Naive thymus-derived CD8-positive, alpha-beta T cell (primary cell): ENCODE data around the gene APBB1. TPM values are rescaled to one million over a fixed set of nuclear protein-coding genes. Genes with fewer than 3 reads are reported as not detected.

Experiments
- ATAC-seq, 2 donors: fragments of 150-1000 bp; cut with Tn5 transposase in 1 of 2; sonication (Bioruptor Pico), chemical (Tn5 transposase) in 1 of 2; 1 replicate in 1 of 2; 2 replicates in 1 of 2; pipeline ENCODE4 v1.10.0; 2021; ENCODE audit warnings: mild to moderate bottlenecking in 2 of 2, moderate library complexity in 2 of 2
- POLR2A ChIA-PET: fragments of 350-600 bp; sonication (Branson Sonifier 250); formaldehyde crosslinking; loops from one replicate; lab custom pipeline; 2021; ENCODE audit warnings: antibody characterized with exemption; lab: Charles Lee
- DNase-seq, 10 donors: peaks; one replicate each; pipeline versions ENCODE4 v3.0.0 to v3.0.0-alpha.2; 2020 to 2022
- H3K27ac Mint-ChIP-seq, 10 donors: one replicate each; pipeline ENCODE4 v1.8.0; 2020 to 2022; ENCODE audit warnings: mild to moderate bottlenecking in 10 of 10, mixed read lengths in 10 of 10, moderate library complexity in 4 of 10, inconsistent platforms in 1 of 10
- H3K27me3 Mint-ChIP-seq, 5 donors: one replicate each; pipeline ENCODE4 v1.8.0; 2021 to 2022; ENCODE audit warnings: mixed read lengths in 5 of 5
- H3K36me3 Mint-ChIP-seq, 3 donors: one replicate each; pipeline ENCODE4 v1.8.0; 2020 to 2022; ENCODE audit warnings: mixed read lengths in 3 of 3, mild to moderate bottlenecking in 2 of 3, inconsistent platforms in 1 of 3
- H3K4me1 Mint-ChIP-seq, 4 donors: one replicate each; pipeline ENCODE4 v1.8.0; 2021 to 2022; ENCODE audit warnings: mixed read lengths in 4 of 4
- H3K4me3 Mint-ChIP-seq, 10 donors: one replicate each; pipeline ENCODE4 v1.8.0; 2020 to 2022; ENCODE audit warnings: mild to moderate bottlenecking in 10 of 10, mixed read lengths in 10 of 10, moderate library complexity in 6 of 10, inconsistent platforms in 1 of 10
- H3K9me3 Mint-ChIP-seq, 9 donors: one replicate each; pipeline ENCODE4 v1.8.0; 2020 to 2022; ENCODE audit warnings: mixed read lengths in 9 of 9, mild to moderate bottlenecking in 3 of 9, inconsistent platforms in 1 of 9, moderate library complexity in 1 of 9
- polyA plus RNA-seq, 3 donors: library from polyadenylated mRNA; unstranded; fragments of 300-500 nt; fragmentation: Illumina TruSeq; gene quantifications; one replicate each; pipeline ENCODE4 v1.2.3, GENCODE V29; 2021
- total RNA-seq, 8 experiments: library from RNA in 2 of 8; stranded (reverse) in 2 of 8; gene quantifications; one replicate each; pipeline ENCODE4 v1.2.3 and lab custom pipeline; 2021 to 2026

The APBB1 gene
- total and polyA plus RNA-seq, 5 experiments from 2014 or later, result 115 to 196 (median 141) TPM

DNA sequence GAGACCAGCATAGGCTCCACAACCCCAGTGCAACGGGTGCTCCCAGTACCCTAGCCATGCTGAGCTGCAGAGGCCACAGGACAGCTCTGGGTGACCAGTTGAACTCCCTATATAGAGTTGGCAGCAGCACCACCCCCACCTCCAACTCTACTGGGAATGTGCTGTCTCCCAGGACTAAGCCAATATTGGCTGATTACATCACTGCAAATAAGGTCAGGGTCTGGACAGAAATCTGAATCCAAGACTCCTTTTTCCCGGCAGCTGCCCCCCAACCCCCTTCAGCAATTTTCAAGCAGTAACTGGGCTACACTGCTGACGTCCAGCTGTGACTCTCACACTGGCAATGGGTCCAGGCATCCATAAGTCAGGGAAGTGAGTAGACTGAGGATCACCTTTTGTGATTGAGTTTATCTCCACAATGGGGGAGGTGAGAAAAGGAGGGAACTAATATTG, 22.0 kb upstream of the APBB1 start, which contains the start of gene HPX:
TSS of gene HPX (minus strand) at position 82 of the 453 bp plus-strand sequence. CDS start at position 58, 24 bp downstream.
- no peak within 1 kb of the TSS for H3K27ac Mint-ChIP-seq
- no peak for DNase-seq
- H3K9me3 Mint-ChIP-seq, result no peaks in the 10 kb centered on the region
- POLR2A ChIA-PET, result interaction anchor here (0.7 to 1.3 kb wide), 4 partner anchors 38 to 63 kb away, joined by 3 to 8 read pairs (median 4); partner anchors contain the start of gene SMPD1
- no peaks in the 10 kb centered on the region for H3K27me3 Mint-ChIP-seq
- H3K4me3 Mint-ChIP-seq, result no peak within 1 kb of the TSS
- H3K4me1 Mint-ChIP-seq, result peaks cover 0 to 4% (median 2%) of the 10 kb centered on the region in 4 donors
- no peak for ATAC-seq
- H3K36me3 Mint-ChIP-seq, result no peaks in the 10 kb centered on the region

GRCh38 chr11:6438979-6439571, 20.2 kb upstream of the APBB1 start:
- no peaks in the 10 kb centered on the region for H3K27me3 Mint-ChIP-seq
- ATAC-seq (peak; percentile 52 to 58), DNase-seq (peak in 6 of 10 donors; percentile 4 to 28 (median 24))
- H3K36me3 Mint-ChIP-seq, result no peaks in the 10 kb centered on the region
- peaks cover 2 to 9% (median 6%) of the 10 kb centered on the region in 4 donors for H3K4me1 Mint-ChIP-seq
- H3K9me3 Mint-ChIP-seq, result no peaks in the 10 kb centered on the region
- H3K27ac Mint-ChIP-seq, result no peak overlapping the region
- POLR2A ChIA-PET, result interaction anchor here (0.7 to 2.0 kb wide), 5 partner anchors 33 to 61 kb away, joined by 3 to 8 read pairs (median 8); partner anchors contain the start of gene SMPD1
- H3K4me3 Mint-ChIP-seq, result no peak overlapping the region

DNA sequence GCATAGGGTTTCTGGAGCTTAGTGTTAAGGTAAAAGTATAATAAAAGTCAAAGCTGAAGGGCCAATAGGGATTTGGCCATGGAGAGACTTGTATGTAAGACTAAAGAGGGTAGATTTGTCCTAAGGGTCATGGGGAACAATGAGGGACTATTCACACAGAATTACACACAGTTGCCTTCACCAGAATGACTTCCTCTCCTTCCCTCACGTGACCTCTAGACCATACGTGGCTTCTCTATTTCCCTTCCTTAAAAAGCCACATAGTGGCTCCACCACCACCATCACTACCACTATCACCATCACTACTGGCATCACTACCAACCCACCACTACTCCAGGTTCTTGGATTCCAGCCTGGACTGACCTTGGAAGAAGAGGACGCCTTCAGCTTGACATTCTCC, 19.1 kb upstream of the APBB1 start:
- no peak overlapping the region for H3K27ac Mint-ChIP-seq
- POLR2A ChIA-PET, result interaction anchor here (0.6 to 2.8 kb wide), 8 partner anchors 12 to 59 kb away, joined by 3 to 11 read pairs (median 4); partner anchors contain the start of genes APBB1 and SMPD1
- peaks cover 2 to 9% (median 6%) of the 10 kb centered on the region in 4 donors for H3K4me1 Mint-ChIP-seq
- ATAC-seq, result peak; percentile 44 to 81
- no peak for DNase-seq
- H3K36me3 Mint-ChIP-seq, result no peaks in the 10 kb centered on the region
- H3K4me3 Mint-ChIP-seq, result no peak overlapping the region
- H3K27me3 Mint-ChIP-seq, result no peaks in the 10 kb centered on the region
- no peaks in the 10 kb centered on the region for H3K9me3 Mint-ChIP-seq

DNA sequence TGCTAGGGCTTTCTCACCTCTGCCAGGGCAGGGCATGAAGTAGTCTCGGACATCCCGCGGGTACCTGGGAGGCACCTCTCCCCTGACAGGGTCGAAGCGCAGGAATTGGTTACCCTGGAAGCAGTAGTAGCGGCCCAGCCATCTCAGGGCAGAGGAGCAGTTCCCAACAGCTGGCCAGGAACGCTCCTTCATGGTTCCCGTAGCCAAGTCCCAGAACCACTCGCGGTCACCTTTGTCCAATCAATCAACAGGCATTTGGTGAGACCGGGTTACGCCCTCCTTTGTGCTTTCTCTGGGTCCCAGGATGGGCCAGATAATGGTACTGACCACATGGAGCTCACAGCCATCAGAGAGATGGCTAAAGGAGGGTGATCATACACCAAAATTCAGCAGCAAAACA, 18.5 kb upstream of the APBB1 start:
- H3K36me3 Mint-ChIP-seq, result no peaks in the 10 kb centered on the region
- H3K27me3 Mint-ChIP-seq, result no peaks in the 10 kb centered on the region
- no peak overlapping the region for H3K27ac Mint-ChIP-seq
- H3K9me3 Mint-ChIP-seq, result no peaks in the 10 kb centered on the region
- DNase-seq, result no peak
- ATAC-seq, result no peak
- H3K4me1 Mint-ChIP-seq, result peaks cover 2 to 9% (median 6%) of the 10 kb centered on the region in 4 donors
- H3K4me3 Mint-ChIP-seq, result no peak overlapping the region
- POLR2A ChIA-PET, result interaction anchor here (0.6 to 2.8 kb wide), 7 partner anchors 18 to 58 kb away, joined by 3 to 11 read pairs (median 4); partner anchors contain the start of genes APBB1 and SMPD1

DNA sequence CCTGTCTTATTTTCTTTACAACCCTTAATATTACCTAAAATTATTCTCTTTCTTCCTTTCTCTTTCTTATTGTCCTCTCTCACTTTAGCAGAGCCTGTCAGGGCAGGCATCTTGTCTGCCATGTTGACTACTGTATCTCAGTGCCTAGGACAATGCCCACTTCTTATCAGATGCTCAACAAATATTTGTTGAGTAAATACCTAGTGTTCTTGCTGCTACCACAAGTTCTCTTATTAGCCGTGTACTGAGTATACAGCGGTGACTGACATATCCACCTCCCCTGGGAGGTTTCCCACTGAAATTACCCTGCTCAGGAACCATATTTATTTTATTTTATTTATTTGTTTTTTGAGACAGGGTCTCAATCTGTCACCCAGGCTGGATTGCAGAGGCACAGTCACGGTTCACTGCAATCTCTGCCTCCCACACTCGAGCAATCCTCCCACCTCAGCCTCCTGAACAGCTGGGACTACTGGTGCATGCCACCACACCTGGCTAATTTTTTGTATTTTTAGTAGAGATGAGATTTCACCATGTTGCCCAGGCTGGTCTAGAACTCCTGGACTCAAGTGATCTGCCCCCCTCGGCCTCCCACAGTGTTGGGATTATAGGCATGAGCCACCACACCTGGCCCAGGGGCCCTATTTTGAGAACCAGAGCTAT, 15.2 kb upstream of the APBB1 start:
- H3K36me3 Mint-ChIP-seq, result no peaks in the 10 kb centered on the region
- no peak for DNase-seq
- no peaks in the 10 kb centered on the region for H3K9me3 Mint-ChIP-seq
- H3K4me1 Mint-ChIP-seq, result peaks cover 2 to 7% (median 5%) of the 10 kb centered on the region in 4 donors
- POLR2A ChIA-PET, result no interaction called here
- no peaks in the 10 kb centered on the region for H3K27me3 Mint-ChIP-seq
- peak overlapping the region in 1 of 10 donors; percentile 5 for H3K27ac Mint-ChIP-seq
- H3K4me3 Mint-ChIP-seq, result no peak overlapping the region
- no peak for ATAC-seq

DNA sequence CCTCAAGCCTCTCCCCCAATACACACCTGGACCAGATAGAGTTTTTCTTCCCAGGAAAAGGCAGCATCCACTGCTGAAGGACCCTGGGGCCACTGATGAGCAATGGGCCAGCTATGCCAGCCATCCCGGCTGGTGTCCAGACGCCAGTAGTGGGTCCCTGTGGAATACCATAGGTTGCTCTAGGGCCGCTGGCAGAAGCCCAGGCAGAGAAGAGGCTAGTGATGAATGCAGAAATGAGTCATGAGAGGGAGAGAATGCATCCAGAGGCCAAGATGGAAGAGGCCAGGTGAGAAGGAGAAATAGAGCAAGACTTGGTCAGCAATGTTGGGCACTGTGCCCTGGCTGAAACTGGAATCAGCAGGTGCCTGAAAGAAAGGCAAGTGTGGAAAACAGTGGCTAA, 13.0 kb upstream of the APBB1 start:
- Mint-ChIP-seq H3K27me3 (no peaks in the 10 kb centered on the region), H3K4me3 (no peak overlapping the region), H3K36me3 (no peaks in the 10 kb centered on the region), H3K9me3 (no peaks in the 10 kb centered on the region), H3K4me1 (peaks cover 2 to 7% (median 5%) of the 10 kb centered on the region in 4 donors), H3K27ac (no peak overlapping the region)
- DNase-seq, result no peak
- POLR2A ChIA-PET, result no interaction called here
- no peak for ATAC-seq

GRCh38 chr11:6427516-6427915, 8.6 kb upstream of the APBB1 start:
- Mint-ChIP-seq H3K27me3 (peaks cover 0 to 16% (median 0%) of the 10 kb centered on the region in 5 donors), H3K4me1 (peaks cover 0 to 4% (median 0%) of the 10 kb centered on the region in 4 donors), H3K9me3 (no peaks in the 10 kb centered on the region), H3K27ac (no peak overlapping the region), H3K4me3 (no peak overlapping the region), H3K36me3 (no peaks in the 10 kb centered on the region)
- no peak for ATAC-seq
- no peak for DNase-seq
- POLR2A ChIA-PET, result interaction anchor here (1.1 to 1.9 kb wide), 2 partner anchors 25 to 55 kb away, joined by 3 to 10 read pairs; no protein-coding TSS in a partner anchor

GRCh38 chr11:6420677-6421076, 1.8 kb upstream of the APBB1 start:
- Mint-ChIP-seq H3K36me3 (no peaks in the 10 kb centered on the region), H3K9me3 (no peaks in the 10 kb centered on the region), H3K27me3 (peaks cover 0 to 24% (median 2%) of the 10 kb centered on the region in 5 donors), H3K4me1 (peaks cover 8 to 12% (median 10%) of the 10 kb centered on the region in 4 donors), H3K27ac (peak overlapping the region in 5 of 10 donors; percentile 17 to 87 (median 53)), H3K4me3 (peak overlapping the region in 3 of 10 donors; percentile 46 to 84 (median 62))
- POLR2A ChIA-PET, result interaction anchor here (1.3 to 13.6 kb wide), 3 partner anchors 18 to 42 kb away, joined by 5 to 421 read pairs (median 161); partner anchors contain the start of gene SMPD1
- ATAC-seq (no peak), DNase-seq (no peak)

GRCh38 chr11:6418557-6419008, 311 bp downstream of the APBB1 start:
- H3K27ac Mint-ChIP-seq, result no peak overlapping the region
- ATAC-seq, result peak in 1 of 2 donors; percentile 12
- H3K4me1 Mint-ChIP-seq, result peaks cover 7 to 12% (median 10%) of the 10 kb centered on the region in 4 donors
- H3K9me3 Mint-ChIP-seq, result no peaks in the 10 kb centered on the region
- H3K36me3 Mint-ChIP-seq, result no peaks in the 10 kb centered on the region
- DNase-seq, result peak in 1 of 10 donors; percentile 23
- peaks cover 0 to 18% (median 2%) of the 10 kb centered on the region in 5 donors for H3K27me3 Mint-ChIP-seq
- POLR2A ChIA-PET, result interaction anchor here (1.0 to 13.6 kb wide), 9 partner anchors 8 to 40 kb away, joined by 5 to 421 read pairs (median 10); partner anchors contain the start of gene SMPD1
- peak overlapping the region in 1 of 10 donors; percentile 43 for H3K4me3 Mint-ChIP-seq

DNA sequence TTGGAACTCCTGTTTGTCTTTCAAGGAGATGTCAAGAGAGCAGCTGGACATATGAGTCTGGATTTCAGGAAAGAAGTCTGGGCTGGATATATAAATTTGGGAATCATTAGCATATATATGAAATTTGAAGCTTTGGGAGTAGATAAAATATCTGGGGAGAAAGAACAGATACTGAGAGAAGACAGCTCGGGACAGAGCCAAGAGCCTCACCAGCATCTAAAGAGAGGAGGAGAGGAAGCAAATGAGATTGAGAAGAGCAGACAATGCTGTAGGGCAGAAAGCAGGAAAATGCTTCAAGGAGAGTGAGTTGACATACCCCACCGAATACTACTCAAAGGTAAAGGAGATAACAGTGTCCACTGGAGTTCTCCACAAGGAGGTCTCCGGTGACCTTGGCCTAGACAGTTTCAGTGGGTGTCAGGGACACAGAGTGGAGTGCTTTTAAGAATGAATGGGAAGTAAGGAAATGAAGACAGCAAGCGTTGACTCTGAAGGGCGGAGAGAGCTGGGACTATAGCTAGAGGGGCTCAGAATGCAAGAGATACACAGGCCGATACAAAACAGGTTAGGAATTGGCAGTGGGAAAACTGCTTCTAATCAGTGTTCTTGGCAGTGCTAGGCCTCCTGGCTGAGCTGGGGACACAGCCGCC, 862 bp downstream of the APBB1 start:
- no peaks in the 10 kb centered on the region for H3K9me3 Mint-ChIP-seq
- no peaks in the 10 kb centered on the region for H3K36me3 Mint-ChIP-seq
- DNase-seq (peak in 1 of 10 donors; percentile 29), ATAC-seq (peak in 1 of 2 donors; percentile 3)
- no peak overlapping the region for H3K4me3 Mint-ChIP-seq
- no peak overlapping the region for H3K27ac Mint-ChIP-seq
- peaks cover 0 to 13% (median 0%) of the 10 kb centered on the region in 5 donors for H3K27me3 Mint-ChIP-seq
- POLR2A ChIA-PET, result interaction anchor here (1.3 to 13.6 kb wide), 8 partner anchors 8 to 39 kb away, joined by 5 to 421 read pairs (median 10); partner anchors contain the start of gene SMPD1
- H3K4me1 Mint-ChIP-seq, result peaks cover 9 to 12% (median 10%) of the 10 kb centered on the region in 4 donors

DNA sequence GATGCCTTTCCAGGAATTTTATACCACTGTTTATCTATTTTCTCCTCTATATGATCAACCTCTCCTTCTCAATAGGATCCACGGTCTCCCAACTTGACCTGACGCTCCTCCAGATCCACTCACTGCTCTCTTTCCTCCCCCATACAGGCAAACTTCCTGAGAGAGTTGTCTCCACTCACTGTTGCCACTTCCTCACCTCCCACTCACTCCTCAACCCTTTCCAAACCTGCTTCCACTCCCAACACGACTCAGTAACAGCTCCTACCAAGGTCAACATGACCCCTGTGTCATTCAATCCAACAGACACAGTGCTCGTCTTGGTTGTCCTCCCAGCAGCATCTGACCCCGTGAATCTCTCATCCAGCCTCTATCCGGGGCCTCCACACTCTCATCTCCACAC, 3.1 kb downstream of the APBB1 start:
- Mint-ChIP-seq H3K36me3 (peaks cover 0 to 10% (median under 1%) of the 10 kb centered on the region in 3 donors), H3K27ac (no peak overlapping the region), H3K4me3 (no peak overlapping the region), H3K27me3 (peaks cover 0 to 3% (median 0%) of the 10 kb centered on the region in 5 donors), H3K4me1 (peaks cover 8 to 22% (median 13%) of the 10 kb centered on the region in 4 donors), H3K9me3 (no peaks in the 10 kb centered on the region)
- no peak for DNase-seq
- ATAC-seq, result no peak
- POLR2A ChIA-PET, result interaction anchor here (7.9 to 13.6 kb wide), 2 partner anchors 13 to 22 kb away, joined by 121 to 421 read pairs; partner anchors contain the start of gene SMPD1
